Measurements from ENCODE around the gene HTR3D.

- TF ChIP-seq CTCF (optimal IDR thresholded peaks at IDR 0.05 in 1 of 3, IDR thresholded peaks at IDR 0.05 in 1 of 3, conservative IDR thresholded peaks at IDR 0.05 in 1 of 3; ENCODE audit: extremely low read depth in 1 of 3, insufficient read depth in 2 of 3, low read length in 3 of 3) (no peak), EZH2 (IDR thresholded peaks at IDR 0.05; ENCODE audit: low read length) (no peak)
Observed at GRCh38 chr3:183981990-183982644, 49.4 kb upstream of the HTR3D start.

Data from keratinocyte (primary cell).